SU-DHL-6 (cell line): Measurements from ENCODE around the gene CFAP69.

Experiments used
- H2AFZ ChIP-seq: fragments of 200-600 bp; sonication (generic); 2 replicates; pipeline ENCODE4 v1.6.1; 2014; ENCODE audit warnings: low read depth, mild to moderate bottlenecking, moderate library complexity, mixed read lengths, antibody characterized with exemption, low read length; ENCODE audit not compliant: severe bottlenecking
- H3F3A ChIP-seq: fragments of 200-600 bp; shearing (Covaris generic); 2 replicates; pipeline ENCODE4 v1.6.0; 2016; ENCODE audit warnings: antibody characterized with exemption, mild to moderate bottlenecking; ENCODE audit not compliant: insufficient read depth
- H3K27ac ChIP-seq: fragments of 200-600 bp; sonication (generic); 2 replicates; pipeline ENCODE4 v1.5.1; 2016; ENCODE audit warnings: low read depth, mild to moderate bottlenecking, low read length, moderate library complexity, mixed read lengths
- H3K27me3 ChIP-seq: fragments of 200-600 bp; sonication (generic), shearing (Covaris generic); 2 replicates; pipeline ENCODE4 v1.6.0; 2014; ENCODE audit warnings: mild to moderate bottlenecking, low read length
- H3K36me3 ChIP-seq: fragments of 200-600 bp; sonication (generic); 2 replicates; pipeline ENCODE4 v1.6.1; 2014; ENCODE audit warnings: mild to moderate bottlenecking, low read length, mixed read lengths
- H3K4me2 ChIP-seq: fragments of 300-600, 200-600 bp; shearing (Covaris generic), sonication (generic); 2 replicates; pipeline ENCODE4 v1.6.0; 2014; ENCODE audit warnings: low read length, low read depth, mild to moderate bottlenecking; ENCODE audit not compliant: poor library complexity, severe bottlenecking
- H3K4me3 ChIP-seq: fragments of 200-600 bp; sonication (generic); 2 replicates; pipeline ENCODE4 v1.5.1; 2014; ENCODE audit warnings: antibody characterized with exemption, low read length, mild to moderate bottlenecking, mixed read lengths; ENCODE audit not compliant: insufficient read depth, poor library complexity, severe bottlenecking
- H3K79me2 ChIP-seq: fragments of 200-600 bp; sonication (generic); 2 replicates; pipeline ENCODE4 v1.6.1; 2014; ENCODE audit warnings: mild to moderate bottlenecking, low read length, moderate library complexity; ENCODE audit not compliant: insufficient read depth
- H3K9ac ChIP-seq: fragments of 200-600 bp; sonication (generic); 2 replicates; pipeline ENCODE4 v1.7.0; 2014; ENCODE audit warnings: mild to moderate bottlenecking, low read length
- H3K9me2 ChIP-seq: fragments of 200-600 bp; sonication (generic); replicated peaks from 2 replicates; pipeline ENCODE4 v1.6.1; 2014; ENCODE audit warnings: low read length; ENCODE audit not compliant: insufficient read depth
- H3K9me3 ChIP-seq: fragments of 200-600 bp; sonication (generic); 2 replicates; pipeline ENCODE4 v1.6.1; 2014; ENCODE audit warnings: low read length, mixed read lengths; ENCODE audit not compliant: insufficient read depth
- H4K20me1 ChIP-seq: fragments of 200-600 bp; sonication (generic); 2 replicates; pipeline ENCODE4 v1.6.1; 2014; ENCODE audit warnings: low read depth, mild to moderate bottlenecking, antibody characterized with exemption, low read length, moderate library complexity, mixed read lengths
- CTCF ChIP-seq: fragments of 200-600 bp; sonication (generic); IDR thresholded peaks from one replicate; pipeline ENCODE4 v1.5.1; 2017; ENCODE audit warnings: antibody characterized with exemption, mild to moderate bottlenecking, low read length, moderate library complexity; ENCODE audit not compliant: insufficient read depth, poor library complexity, severe bottlenecking
- EZH2phosphoT487 ChIP-seq: fragments of 200-600 bp; sonication (generic), shearing (Covaris generic); conservative IDR thresholded peaks from 2 replicates; pipeline ENCODE4 v1.6.1; 2018; ENCODE audit warnings: mild to moderate bottlenecking, antibody characterized with exemption, low read length, moderate library complexity, mixed read lengths

Gene CFAP69

DNA sequence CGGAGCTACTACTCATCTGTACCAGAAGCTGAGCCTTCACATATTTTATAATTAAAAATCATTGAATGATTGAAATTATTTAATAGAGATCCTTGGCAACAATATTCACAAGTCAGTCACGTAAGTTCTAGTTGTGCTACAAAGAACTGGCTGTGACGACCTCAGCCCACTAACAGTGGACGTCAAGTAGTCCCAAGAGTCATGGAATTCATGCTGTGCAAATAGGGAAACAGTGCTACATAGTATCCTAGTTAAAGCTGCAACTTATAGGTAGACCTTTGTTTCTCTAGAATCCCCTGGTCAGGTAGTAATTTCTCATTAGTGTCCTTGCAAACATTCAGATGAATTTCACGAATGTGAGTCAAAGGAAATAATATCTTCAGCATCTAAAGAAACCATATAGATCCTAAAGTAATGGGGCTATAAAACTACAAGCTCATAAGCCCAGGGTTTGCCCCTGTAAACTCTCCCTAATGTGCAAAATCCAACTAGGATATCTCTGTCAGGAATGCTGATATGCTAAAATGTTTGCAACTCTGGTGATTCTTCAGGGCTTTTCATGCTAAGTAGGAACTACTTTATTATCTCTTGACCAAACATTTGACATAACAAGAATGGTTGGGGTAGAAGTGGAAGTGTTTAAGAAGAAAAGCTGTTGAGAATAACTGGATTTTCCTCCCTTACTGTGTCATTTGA is 31.2 kb downstream of the CFAP69 start:
- Histone ChIP-seq H3K27me3 (no peaks in the 10 kb centered on the region), H4K20me1 (peaks cover 3% of the 10 kb centered on the region; the same call in 1 of the 2 replicates), H3K36me3 (no peaks in the 10 kb centered on the region), H3K4me2 (no peak overlapping the region), H3K4me3 (no peak overlapping the region), H3K9me2 (no peaks in the 10 kb centered on the region), H3K9me3 (no peaks in the 10 kb centered on the region), H3K79me2 (no peaks in the 10 kb centered on the region), H3F3A (no peaks in the 10 kb centered on the region), H2AFZ (no peak overlapping the region), H3K27ac (no peak overlapping the region), H3K9ac (no peak overlapping the region)
- TF ChIP-seq EZH2phosphoT487 (no peak), CTCF (no peak)

DNA sequence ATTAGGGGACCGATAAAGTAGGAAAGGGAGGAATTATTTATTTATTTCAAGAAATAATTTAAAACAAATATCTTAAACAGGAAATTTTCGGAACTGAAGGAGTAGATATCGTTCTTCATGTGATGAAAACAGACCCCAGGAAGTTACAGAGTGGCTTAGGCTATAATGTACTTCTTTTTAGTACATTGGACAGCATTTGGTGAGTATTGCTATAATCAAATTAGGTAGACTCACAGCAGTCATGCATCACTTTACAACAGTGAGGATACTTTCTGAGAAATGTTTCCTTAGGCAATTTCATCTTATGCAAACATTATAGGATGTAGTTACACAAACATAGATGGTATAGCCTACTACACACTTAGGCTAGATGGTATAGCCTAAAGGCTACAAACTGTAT is 43.2 kb downstream of the CFAP69 start:
- H3K79me2 ChIP-seq, result no peaks in the 10 kb centered on the region

GRCh38 chr7:90290244-90291113 is 45.5 kb downstream of the CFAP69 start:
- no peaks in the 10 kb centered on the region for H3K36me3 ChIP-seq
- no peak overlapping the region for H3K27ac ChIP-seq
- H3F3A ChIP-seq, result no peaks in the 10 kb centered on the region
- no peak overlapping the region for H3K9ac ChIP-seq
- H3K27me3 ChIP-seq, result no peaks in the 10 kb centered on the region
- H3K9me2 ChIP-seq, result no peaks in the 10 kb centered on the region
- no peaks in the 10 kb centered on the region for H3K79me2 ChIP-seq
- H3K4me2 ChIP-seq, result no peak overlapping the region
- no peak overlapping the region for H3K4me3 ChIP-seq
- H2AFZ ChIP-seq, result no peak overlapping the region
- TF ChIP-seq EZH2phosphoT487, result no peak
- TF ChIP-seq CTCF, result no peak
- H3K9me3 ChIP-seq, result peaks cover 9% of the 10 kb centered on the region
- no peaks in the 10 kb centered on the region for H4K20me1 ChIP-seq

More for the DNA sequence above, 43.2 kb downstream of the CFAP69 start:
- H2AFZ ChIP-seq, result no peak overlapping the region
- no peak overlapping the region for H3K27ac ChIP-seq
- H3K4me2 ChIP-seq, result no peak overlapping the region
- no peaks in the 10 kb centered on the region for H3K36me3 ChIP-seq
- H3K4me3 ChIP-seq, result no peak overlapping the region
- H3K9me3 ChIP-seq, result peaks cover 9% of the 10 kb centered on the region
- no peaks in the 10 kb centered on the region for H3K9me2 ChIP-seq
- TF ChIP-seq CTCF (no peak), EZH2phosphoT487 (no peak)
- no peaks in the 10 kb centered on the region for H3K27me3 ChIP-seq
- H3F3A ChIP-seq, result no peaks in the 10 kb centered on the region
- no peak overlapping the region for H3K9ac ChIP-seq
- no peaks in the 10 kb centered on the region for H4K20me1 ChIP-seq
